ENCODE data around the gene RNLS. TPM values are rescaled to one million over a fixed set of nuclear protein-coding genes. Genes with fewer than 3 reads are reported as not detected.

Gene RNLS
- total RNA-seq, 1 experiment from 2014 or later, result 8.1 TPM

DNA sequence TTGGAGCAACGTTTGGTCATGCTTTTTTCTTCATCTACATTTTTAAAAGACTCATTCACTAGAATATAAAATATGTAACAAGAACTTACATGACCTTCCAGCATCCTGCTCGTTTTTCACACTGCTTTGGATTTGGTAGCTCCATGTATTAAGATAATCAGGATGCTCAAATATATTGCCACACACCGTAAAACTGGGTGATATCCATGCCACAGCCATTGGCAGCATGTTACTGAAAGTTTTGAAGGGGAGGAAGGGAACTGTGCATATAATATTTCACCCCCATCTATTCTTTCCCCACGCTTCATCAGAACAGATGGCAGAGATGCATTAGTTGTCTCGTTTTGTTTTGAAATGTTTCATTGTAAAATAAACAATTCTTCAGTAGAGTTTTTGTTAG, 158.2 kb downstream of the RNLS start:
- intact Hi-C loops (cut with micrococcal nuclease; ENCODE audit: unreplicated experiment), result no loop called here
- no peaks in the 10 kb centered on the region for H3K9me3 ChIP-seq (ENCODE audit: low read depth, low read length, poor library complexity, severe bottlenecking)
- H3K4me1 ChIP-seq (ENCODE audit: insufficient read depth, low read length, poor library complexity, severe bottlenecking), result no peaks in the 10 kb centered on the region
- BruUV-seq (replicated peaks), result no TSS peak
- CTCF ChIA-PET, result no interaction called here
- DNase-seq (ENCODE audit: low spot score), result no peak
- no peaks in the 10 kb centered on the region for H3K36me3 ChIP-seq (ENCODE audit: insufficient read depth, low read length, poor library complexity, severe bottlenecking)
- no peak overlapping the region for H3K4me3 ChIP-seq (ENCODE audit: low read depth, low read length, poor library complexity, severe bottlenecking)
- POLR2A ChIA-PET (ENCODE audit: low non-redundant PET), result no interaction called here
- H3K27me3 ChIP-seq (replicated peaks; ENCODE audit: insufficient read depth, low read depth, low read length, poor library complexity), result no peaks in the 10 kb centered on the region
- H3K27ac ChIP-seq (ENCODE audit: low read depth, low read length, poor library complexity, severe bottlenecking), result no peak overlapping the region
- TF ChIP-seq EZH2 (IDR thresholded peaks at IDR 0.05; ENCODE audit: borderline replicate concordance, low read depth, low read length, poor library complexity, severe bottlenecking) (no peak), CTCF (conservative IDR thresholded peaks at IDR 0.05; ENCODE audit: low read depth, low read length) (no peak)

GRCh38 chr10:88423732-88424131, 159.4 kb downstream of the RNLS start:
- H3K4me1 ChIP-seq (ENCODE audit: insufficient read depth, low read length, poor library complexity, severe bottlenecking), result no peaks in the 10 kb centered on the region
- no peaks in the 10 kb centered on the region for H3K9me3 ChIP-seq (ENCODE audit: low read depth, low read length, poor library complexity, severe bottlenecking)
- no peaks in the 10 kb centered on the region for H3K36me3 ChIP-seq (ENCODE audit: insufficient read depth, low read length, poor library complexity, severe bottlenecking)
- TF ChIP-seq CTCF (conservative IDR thresholded peaks at IDR 0.05; ENCODE audit: low read depth, low read length), result no peak
- TF ChIP-seq EZH2 (IDR thresholded peaks at IDR 0.05; ENCODE audit: borderline replicate concordance, low read depth, low read length, poor library complexity, severe bottlenecking), result no peak
- BruUV-seq (replicated peaks), result no TSS peak
- no peak overlapping the region for H3K27ac ChIP-seq (ENCODE audit: low read depth, low read length, poor library complexity, severe bottlenecking)
- POLR2A ChIA-PET (ENCODE audit: low non-redundant PET), result no interaction called here
- no peaks in the 10 kb centered on the region for H3K27me3 ChIP-seq (replicated peaks; ENCODE audit: insufficient read depth, low read depth, low read length, poor library complexity)
- DNase-seq (ENCODE audit: low spot score), result no peak
- H3K4me3 ChIP-seq (ENCODE audit: low read depth, low read length, poor library complexity, severe bottlenecking), result no peak overlapping the region
- CTCF ChIA-PET, result no interaction called here
- intact Hi-C loops (cut with micrococcal nuclease; ENCODE audit: unreplicated experiment), result no loop called here

GRCh38 chr10:88421590-88421989, 161.5 kb downstream of the RNLS start:
- ChIA-PET CTCF (no interaction called here), POLR2A (ENCODE audit: low non-redundant PET) (no interaction called here)
- no peaks in the 10 kb centered on the region for H3K36me3 ChIP-seq (ENCODE audit: insufficient read depth, low read length, poor library complexity, severe bottlenecking)
- no peaks in the 10 kb centered on the region for H3K27me3 ChIP-seq (replicated peaks; ENCODE audit: insufficient read depth, low read depth, low read length, poor library complexity)
- no peak for TF ChIP-seq CTCF (conservative IDR thresholded peaks at IDR 0.05; ENCODE audit: low read depth, low read length)
- no peak overlapping the region for H3K4me3 ChIP-seq (ENCODE audit: low read depth, low read length, poor library complexity, severe bottlenecking)
- no peaks in the 10 kb centered on the region for H3K9me3 ChIP-seq (ENCODE audit: low read depth, low read length, poor library complexity, severe bottlenecking)
- BruUV-seq (replicated peaks), result no TSS peak
- H3K27ac ChIP-seq (ENCODE audit: low read depth, low read length, poor library complexity, severe bottlenecking), result no peak overlapping the region
- no peaks in the 10 kb centered on the region for H3K4me1 ChIP-seq (ENCODE audit: insufficient read depth, low read length, poor library complexity, severe bottlenecking)
- intact Hi-C loops (cut with micrococcal nuclease; ENCODE audit: unreplicated experiment), result no loop called here
- DNase-seq (ENCODE audit: low spot score), result no peak

Data from A673 (cell line).